Measurements from ENCODE around the gene RSPRY1.

GRCh38 chr16:57252148-57252721 is 66.1 kb downstream of the RSPRY1 start:
- TF ChIP-seq GATA2 (IDR thresholded peaks at IDR 0.05; ENCODE audit: low read depth, low read length): no peak
- no peak for TF ChIP-seq GATA3 (IDR thresholded peaks at IDR 0.05; ENCODE audit: low read depth, low read length)
